Esophagus muscularis mucosa (tissue), 4 donors: Measurements from ENCODE around the gene DUXB.

ENCODE experiments used
- CTCF ChIP-seq, 3 experiments: fragments of 200-600 bp in 2 of 3; fragments of 450-650 bp in 1 of 3; sonication (generic) in 2 of 3; IDR thresholded peaks; one replicate each; pipeline ENCODE4 v1.5.1; 2017 to 2019; ENCODE audit warnings: antibody characterized with exemption in 3 of 3, mild to moderate bottlenecking in 2 of 3, moderate library complexity in 1 of 3
- EP300 ChIP-seq: sonication (generic); formaldehyde crosslinking; IDR thresholded peaks from one replicate; pipeline ENCODE4 v1.6.1; 2017; ENCODE audit warnings: antibody characterized with exemption
- POLR2A ChIP-seq: fragments of 450-650 bp; IDR thresholded peaks from one replicate; pipeline ENCODE4 v1.6.1; 2017; ENCODE audit warnings: antibody characterized with exemption, moderate library complexity, mild to moderate bottlenecking, low read depth
- POLR2AphosphoS5 ChIP-seq, 2 donors: sonication (generic); formaldehyde crosslinking; IDR thresholded peaks; one replicate each; pipeline ENCODE4 v1.6.1; 2017; ENCODE audit warnings: antibody characterized with exemption in 2 of 2

GRCh38 chr16:75660321-75660720 lies 40.9 kb downstream of the DUXB start:
- TF ChIP-seq CTCF (IDR thresholded peaks at IDR 0.05) (no peak), POLR2A (no peak), EP300 (no peak), POLR2AphosphoS5 (IDR thresholded peaks at IDR 0.05) (no peak)
